Right lobe of liver (tissue), 4 donors: ENCODE measurements around the gene HAUS2.

Experiments used
- POLR2A ChIP-seq: fragments of 450-650 bp; IDR thresholded peaks from one replicate; pipeline ENCODE4 v1.6.1; 2017; ENCODE audit warnings: antibody characterized with exemption, mild to moderate bottlenecking
- TF ChIP-seq, protein P1 (sequence below), 4 donors: fragments of 200-600 bp in 3 of 4; fragments of 450-650 bp in 1 of 4; IDR thresholded peaks; one replicate each; pipeline versions ENCODE4 v1.5.1 to v1.8.0; 2016 to 2022; ENCODE audit warnings: antibody characterized with exemption in 4 of 4, mild to moderate bottlenecking in 2 of 4
- donor health status: DM: no; HTN: no; CAD: no.
- donor health status: DM: no; HTN: no; CAD: no.
- donor health status: DM: no; HTN: yes; CAD: no.

DNA sequence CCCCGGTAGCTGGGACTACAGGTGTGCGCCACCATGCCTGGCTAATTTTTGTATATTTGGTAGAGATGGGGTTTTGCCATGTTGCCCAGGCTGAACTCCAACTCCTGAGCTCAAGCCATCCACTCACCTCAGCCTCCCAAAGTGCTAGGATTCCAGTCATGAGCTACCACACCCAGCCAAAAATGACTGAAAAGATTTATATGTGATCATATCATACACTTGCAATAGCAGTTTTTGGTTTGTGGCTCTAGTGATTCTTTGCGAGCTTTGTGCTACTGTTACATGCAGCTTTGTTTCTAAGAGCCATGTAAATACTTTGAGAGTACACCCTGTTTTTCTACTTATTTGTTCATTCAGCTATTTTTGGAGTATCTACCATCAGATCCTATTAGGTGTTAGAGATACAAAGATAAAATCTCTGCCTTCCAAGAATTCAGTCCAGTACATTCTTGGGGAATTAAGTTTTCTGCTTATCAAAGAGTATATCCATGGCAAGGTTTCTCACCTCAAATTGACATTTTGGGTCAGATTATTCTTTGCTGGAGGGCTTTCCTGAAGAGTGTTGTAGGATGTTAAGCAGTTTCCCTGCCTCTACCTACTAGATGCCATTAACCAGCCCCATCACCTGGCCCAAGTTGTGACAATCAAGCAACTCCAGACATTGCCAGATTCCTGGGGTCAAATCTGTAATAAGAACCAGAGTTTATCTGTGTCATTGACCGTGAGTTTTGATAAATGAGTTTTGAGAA lies 38.2 kb upstream of the HAUS2 start:
- TF ChIP-seq, protein P1, sequence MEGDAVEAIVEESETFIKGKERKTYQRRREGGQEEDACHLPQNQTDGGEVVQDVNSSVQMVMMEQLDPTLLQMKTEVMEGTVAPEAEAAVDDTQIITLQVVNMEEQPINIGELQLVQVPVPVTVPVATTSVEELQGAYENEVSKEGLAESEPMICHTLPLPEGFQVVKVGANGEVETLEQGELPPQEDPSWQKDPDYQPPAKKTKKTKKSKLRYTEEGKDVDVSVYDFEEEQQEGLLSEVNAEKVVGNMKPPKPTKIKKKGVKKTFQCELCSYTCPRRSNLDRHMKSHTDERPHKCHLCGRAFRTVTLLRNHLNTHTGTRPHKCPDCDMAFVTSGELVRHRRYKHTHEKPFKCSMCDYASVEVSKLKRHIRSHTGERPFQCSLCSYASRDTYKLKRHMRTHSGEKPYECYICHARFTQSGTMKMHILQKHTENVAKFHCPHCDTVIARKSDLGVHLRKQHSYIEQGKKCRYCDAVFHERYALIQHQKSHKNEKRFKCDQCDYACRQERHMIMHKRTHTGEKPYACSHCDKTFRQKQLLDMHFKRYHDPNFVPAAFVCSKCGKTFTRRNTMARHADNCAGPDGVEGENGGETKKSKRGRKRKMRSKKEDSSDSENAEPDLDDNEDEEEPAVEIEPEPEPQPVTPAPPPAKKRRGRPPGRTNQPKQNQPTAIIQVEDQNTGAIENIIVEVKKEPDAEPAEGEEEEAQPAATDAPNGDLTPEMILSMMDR (IDR thresholded peaks at IDR 0.05): no peak
- TF ChIP-seq POLR2A: no peak
